Activated T-cell treated with anti-CD3 and anti-CD28 coated beads for 48 hours (primary cell): ENCODE measurements around the gene MYBPC2.

Experiments
- DNase-seq: peaks from one replicate; pipeline ENCODE4 v3.0.0-alpha.2; 2020; ENCODE audit warnings: low read depth

Gene MYBPC2

DNA sequence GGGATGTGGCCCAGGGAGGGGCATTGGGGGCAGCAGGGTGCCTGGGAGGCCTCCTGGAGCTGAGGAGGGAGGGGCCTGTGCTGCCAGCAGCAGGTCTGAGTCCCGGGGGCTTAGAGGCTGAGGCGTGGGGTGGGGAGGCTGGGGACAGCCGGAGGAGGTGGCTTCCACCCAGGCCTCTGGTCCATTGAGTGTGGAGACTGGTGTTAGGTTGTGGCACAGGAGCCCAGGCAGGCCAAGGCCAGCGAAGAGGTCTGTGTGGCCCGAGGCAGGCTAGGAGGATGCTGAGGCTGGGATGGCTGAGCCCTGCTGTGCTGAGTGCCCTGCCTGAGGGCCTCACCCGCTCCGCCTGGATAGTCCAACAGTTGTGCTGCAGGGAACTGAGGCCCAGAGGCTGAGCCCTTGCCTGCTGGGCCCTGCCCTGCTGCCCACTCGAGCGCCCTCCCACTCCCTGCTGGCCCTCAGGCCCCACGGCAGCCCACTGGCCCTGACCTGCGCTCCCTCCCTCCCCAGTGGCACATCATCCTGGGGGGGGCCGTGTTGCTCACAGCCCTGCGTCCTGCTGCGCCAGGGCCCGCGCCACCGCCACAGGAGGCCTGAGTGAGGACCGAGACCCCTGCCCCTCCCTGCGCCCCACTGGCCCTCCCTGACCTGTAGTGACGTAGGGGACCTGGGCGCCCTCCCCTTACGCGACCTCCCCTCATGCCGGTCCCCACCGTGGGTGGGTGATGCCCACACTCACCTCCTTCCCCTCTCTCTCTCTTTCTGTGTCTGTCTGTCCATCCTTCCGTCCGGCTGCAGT, 48.9 kb downstream of the MYBPC2 start:
- DNase-seq: no peak

DNA sequence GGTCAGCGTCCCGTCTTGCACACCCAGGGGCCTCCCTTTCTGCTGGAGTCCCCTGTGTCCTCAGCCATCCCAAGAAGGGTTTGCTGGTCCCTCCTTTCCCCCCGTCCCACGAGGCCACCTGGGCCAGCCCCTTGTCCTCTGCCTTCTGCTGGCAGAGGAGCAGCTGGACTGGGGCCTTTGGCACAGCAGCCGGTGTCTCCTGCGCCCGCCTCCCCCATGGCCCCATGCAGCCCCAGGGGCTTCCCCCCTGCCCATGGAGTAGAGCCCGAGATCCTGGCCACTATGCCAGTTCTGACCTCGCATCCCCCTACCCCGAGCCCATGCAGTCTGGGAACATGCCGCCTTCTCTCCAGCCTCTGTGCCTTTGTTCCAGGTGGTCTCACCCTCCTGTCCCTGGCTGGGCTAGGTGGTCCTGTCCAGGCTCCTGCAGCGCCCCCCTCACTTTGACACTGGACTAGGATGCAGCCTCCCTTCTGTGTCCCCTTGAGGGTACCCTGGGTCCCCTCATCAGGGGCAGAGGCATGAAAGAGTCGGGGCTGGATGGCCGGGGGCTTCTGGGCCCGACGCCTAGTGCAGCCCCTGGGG, 49.7 kb downstream of the MYBPC2 start:
- no peak for DNase-seq

DNA sequence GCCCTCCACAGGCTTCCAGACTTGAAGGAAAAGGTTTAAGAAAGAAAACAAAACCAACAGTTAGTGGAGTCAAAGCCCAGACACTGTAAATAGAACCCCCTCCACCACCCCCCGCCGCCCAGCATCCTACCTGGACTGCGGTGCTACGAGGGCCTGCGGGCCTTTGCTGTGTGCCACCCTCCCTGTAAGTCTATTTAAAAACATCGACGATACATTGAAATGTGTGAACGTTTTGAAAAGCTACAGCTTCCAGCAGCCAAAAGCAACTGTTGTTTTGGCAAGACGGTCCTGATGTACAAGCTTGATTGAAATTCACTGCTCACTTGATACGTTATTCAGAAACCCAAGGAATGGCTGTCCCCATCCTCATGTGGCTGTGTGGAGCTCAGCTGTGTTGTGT, 50.2 kb downstream of the MYBPC2 start:
- no peak for DNase-seq

DNA sequence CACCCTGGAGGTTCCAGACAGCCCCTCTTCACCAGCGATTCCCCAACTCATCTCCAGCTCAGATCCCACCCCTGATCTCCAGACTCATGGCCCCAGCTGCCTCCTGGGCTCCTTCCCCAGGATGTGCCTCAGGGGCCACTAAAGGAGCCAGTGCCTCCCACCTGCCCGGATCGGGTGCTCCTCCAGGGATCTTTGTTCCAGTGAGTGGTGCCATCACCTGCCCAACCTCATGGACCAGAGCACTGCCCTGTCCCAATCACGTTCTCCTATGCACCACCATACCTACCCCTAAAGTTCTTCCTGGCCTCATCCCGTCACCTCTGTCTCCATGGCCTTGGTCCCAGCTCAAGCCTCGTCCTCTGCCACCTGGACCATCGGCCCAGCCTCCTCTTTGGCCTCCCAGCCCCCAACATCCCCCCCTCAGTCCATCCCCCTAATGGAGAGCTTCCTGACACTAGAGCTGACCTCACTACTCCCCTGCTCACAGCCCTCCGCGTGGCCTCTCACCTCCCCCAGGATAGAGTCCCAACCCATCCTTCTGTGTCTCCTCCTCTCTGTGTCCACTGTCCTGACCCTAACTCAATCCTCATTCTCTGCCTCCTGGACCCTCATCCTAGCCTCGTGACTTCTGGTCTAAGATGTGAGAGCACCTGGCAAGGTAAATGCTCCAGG, 52.7 kb downstream of the MYBPC2 start:
- no peak for DNase-seq

DNA sequence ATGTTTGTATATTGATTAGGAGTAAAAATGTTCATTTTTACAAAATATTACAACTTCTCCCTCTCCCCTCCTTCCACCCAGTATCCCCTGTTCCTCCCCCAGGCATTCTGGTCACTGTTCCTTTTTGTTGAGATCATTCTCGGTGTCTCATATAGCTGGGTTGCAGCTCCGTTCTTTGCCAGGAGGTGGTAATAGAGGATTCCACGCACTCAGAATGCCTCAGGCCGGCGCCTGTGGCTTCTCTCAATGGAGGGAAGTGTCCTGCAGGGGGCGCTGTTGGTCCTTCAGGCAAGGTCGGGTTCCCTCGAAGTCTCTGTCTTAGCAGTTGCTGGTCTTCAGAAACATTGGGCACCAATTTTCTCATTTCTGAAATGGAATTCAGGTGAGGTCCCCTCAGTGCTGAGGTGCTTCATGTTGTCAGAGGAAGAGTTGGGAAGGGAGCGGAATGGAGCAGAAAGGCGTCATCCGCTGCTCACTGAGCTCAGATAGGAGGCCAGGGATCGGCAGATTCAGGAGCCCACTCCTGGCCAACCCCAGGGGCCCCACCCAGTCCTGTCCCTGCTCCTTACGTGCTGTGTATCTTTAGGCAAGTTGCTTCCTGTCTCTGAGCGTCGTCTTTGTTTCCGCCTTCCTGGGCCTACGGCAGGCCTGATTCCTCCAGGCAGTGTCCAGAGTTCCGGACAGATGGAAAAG, 54.3 kb downstream of the MYBPC2 start:
- DNase-seq: peak; percentile 68

DNA sequence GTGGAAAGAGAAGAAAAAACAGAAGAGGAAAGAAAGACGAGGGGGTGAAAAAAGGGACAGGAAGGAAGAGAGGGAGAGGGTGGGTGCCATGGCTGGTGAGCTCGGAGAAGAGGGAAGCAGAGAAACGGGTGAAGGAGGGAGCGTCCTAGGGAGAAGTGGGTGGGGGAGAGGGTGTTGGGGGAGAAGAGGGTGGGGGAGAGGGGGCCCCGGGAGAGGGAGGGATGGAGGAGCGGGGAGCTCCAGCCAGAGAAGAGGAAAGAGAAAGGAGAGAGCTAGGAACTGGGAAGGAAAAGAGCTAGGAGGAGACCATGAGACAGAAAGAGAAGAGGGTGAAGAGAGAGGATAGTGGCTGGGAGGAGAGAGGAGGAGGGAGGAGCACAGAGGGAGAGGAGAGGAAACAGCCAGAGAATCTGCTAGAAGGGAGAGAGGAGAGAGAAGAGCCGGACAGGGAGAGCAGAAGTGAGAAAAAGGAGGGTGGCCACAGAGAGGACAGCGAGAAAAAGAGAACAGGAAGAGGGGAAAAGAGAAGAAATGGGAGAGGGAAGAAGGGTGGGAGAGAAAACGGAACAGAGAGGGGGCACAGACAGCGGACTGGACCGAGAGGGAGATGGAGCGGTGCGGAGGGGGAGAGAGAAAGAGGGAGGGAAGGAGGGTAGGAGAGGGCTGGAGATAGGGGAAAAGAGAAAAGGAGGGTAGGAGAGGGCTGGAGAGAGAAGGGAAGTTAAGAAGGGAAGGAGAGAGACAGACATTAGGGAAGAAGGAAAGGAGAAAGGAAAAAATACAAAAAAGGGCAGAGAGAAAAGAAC, 55.9 kb downstream of the MYBPC2 start:
- no peak for DNase-seq

DNA sequence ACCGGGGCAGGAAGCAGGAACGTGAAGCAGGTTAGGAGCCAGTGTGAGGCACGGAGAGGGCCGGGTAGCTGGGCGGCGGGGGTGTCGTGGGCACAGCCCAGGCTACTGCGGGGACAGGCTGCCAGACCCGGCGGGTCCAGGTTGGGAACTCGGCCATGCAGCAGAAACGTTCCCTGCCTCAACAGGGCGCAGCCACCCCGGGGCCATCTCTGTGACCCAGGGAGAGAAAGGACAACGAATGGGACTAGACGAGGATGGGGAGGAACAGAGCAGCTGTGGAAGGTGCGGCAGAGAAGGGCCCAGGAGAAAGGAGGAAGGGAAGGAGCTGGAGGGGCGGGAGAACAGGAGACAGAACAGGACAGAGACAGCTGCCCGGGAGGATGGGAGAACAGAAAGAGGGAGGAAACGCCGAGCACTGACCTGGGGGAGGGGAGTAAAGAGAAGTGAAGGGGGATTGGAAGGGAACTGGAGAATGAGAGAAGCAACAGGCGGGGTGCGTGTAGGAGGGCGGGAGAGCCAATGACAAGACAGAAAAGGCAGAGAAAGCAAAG, 56.8 kb downstream of the MYBPC2 start:
- DNase-seq: no peak

DNA sequence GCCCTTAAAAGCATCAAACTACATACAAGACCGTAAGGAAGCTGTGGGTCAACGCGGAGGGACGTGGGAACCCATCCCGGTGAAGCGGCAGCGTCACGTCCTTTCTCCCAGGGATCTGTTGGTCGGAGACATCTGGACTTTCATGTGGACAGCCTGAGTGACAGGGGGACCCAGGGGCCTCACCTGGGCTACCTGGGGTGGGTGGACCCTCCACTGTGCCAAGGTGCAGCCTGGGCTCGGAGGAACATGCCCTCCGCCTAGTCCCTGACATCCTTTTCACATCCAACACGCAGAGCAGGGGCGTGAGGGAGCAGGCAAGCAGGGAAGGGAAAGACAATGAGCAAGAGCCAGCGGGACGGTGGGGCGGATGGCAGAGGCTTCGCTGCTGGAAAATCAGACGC, 57.7 kb downstream of the MYBPC2 start:
- DNase-seq: no peak

DNA sequence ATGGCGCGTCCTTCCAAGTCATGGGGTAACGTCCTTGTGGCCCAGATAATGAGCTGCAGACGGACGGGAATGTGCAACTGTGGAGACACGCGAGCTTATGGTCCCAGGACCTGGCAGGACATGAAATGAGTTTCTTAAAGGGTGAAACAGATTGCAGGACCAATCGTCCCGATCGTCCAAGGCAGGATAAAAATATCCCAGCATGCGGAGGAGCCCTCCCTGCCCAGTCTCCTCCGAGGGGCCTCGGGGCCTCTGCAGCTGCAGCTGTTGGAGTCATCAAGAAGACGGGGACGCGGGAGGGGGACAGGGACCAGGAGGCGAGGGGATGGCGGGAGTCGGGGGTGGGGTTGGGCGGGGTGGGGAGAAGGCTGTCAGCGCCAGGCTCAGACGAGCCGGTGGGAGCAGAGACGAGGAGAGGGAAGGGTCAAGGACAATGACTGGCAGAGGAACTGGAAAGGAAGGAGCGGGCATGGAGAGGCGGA, 58.3 kb downstream of the MYBPC2 start:
- DNase-seq: no peak

DNA sequence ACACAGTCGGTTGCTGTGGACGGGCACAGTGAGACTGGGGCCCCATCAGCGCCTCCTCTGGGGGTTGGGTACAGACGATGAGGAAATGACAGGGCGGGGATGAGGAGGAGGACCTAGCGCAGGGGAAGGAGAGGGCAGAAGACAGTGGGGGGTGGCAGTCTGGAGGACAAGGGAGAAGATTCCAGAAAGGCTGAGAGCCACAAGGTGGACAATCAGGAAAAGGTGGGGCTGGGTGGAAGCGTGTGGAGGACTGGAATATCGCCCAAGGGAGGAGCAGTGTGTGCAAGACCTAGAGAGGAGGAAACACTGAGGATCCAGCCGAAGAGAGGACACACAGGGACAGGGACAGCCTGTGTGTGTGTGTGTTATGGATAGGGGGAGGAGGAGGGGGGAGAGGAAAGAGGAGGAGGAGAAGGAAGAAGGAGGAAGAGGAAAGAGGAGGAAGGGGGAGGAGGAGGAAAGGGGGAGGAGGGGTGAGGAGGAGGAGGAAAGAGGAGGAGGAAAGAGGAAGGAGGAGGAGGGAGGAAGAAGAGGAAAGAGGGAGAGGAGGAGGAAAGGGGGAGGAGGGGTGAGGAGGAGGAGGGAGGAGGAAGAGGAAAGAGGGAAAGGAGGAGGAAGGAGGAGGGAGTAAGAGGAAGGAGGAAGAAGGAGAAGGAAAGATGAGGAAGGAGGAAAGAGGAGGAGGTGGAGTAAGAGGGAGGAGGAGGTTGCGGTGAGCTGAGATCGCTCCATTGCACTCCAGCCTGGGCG, 59.8 kb downstream of the MYBPC2 start:
- DNase-seq: peak; percentile 27

DNA sequence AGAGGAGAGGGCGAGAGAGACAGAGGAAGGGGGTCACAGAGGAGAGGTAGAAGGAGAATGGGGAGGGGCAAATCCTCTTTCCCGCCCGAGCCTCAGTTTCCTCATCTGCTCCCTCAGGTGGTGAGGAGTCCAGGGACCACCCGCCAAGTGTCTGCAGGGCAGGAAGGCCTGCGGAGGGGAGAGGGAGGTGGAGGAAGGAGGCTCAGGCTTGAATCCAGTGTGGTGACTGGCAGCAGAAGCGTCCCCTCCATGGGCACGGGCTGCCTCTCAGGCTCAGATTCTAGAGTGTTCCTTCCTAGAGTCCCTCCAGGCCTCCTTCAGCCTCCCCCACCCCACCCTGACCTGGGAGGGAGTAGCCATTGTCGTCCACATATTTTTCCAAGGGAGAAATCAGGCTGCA, 60.5 kb downstream of the MYBPC2 start:
- DNase-seq: no peak

DNA sequence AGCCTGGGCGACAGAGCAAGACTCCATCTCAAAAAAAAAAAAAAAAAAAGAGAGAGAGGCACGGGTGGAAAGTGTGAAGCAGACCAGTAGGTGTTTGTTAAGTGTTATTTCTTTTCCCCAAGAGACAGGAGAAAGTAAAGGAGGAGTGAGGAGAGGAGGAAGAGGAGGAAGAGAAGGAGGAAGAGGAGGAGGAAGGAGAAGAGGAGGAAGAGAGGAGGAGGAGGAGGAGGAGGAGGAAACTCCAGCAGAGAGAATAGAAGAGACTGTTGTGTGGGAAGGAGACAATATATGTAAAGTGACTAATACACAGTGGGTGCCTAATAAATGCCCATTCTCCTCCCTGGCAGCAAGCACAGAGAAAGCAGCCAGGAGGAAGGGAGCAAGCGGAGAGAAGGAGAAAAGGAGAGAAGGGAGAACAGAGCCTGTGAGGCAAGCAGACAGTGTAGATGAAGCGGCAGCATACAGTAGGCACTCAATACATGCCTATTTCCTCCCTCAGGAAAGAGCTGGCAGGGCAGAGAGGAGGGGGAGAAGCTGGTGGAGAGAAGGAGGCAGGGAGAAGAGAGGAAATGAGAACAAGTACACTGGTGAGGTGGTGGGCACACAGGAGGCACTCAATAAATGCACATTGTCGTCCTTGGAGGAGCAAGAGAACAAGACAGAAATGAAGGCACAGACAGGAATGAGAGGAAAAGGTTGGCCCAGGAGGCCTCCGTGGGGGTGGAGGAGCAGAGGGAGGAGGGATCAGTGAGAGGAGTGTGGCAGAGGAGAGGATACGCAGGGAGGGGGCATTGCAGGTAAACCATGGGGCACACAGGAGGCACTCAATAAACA, 61.7 kb downstream of the MYBPC2 start:
- DNase-seq: no peak

DNA sequence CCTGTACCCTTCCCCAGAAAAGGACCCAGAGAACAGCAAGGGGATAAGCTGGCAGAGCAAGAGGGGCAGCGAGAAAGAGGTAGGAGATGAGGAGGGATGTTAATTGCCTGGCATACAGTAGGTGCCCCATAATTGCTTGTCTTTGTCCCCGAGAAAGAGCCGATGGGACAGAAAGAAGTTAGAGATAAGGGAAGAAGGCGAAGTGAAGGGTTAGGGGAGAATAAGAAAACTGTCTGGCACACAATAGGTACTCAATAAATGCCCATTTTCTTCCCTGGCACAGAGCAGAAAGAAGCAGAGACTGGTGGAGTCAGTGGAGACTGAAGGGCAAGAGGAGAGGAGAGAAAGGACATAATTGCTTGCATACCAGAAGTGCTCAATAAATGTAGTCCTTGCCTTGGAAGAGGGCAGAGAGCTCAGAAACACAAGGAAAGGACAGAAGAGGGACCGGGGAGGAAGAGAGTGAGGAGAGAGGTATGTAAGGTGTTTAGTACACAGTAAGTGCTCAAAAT, 62.4 kb downstream of the MYBPC2 start:
- DNase-seq: no peak

DNA sequence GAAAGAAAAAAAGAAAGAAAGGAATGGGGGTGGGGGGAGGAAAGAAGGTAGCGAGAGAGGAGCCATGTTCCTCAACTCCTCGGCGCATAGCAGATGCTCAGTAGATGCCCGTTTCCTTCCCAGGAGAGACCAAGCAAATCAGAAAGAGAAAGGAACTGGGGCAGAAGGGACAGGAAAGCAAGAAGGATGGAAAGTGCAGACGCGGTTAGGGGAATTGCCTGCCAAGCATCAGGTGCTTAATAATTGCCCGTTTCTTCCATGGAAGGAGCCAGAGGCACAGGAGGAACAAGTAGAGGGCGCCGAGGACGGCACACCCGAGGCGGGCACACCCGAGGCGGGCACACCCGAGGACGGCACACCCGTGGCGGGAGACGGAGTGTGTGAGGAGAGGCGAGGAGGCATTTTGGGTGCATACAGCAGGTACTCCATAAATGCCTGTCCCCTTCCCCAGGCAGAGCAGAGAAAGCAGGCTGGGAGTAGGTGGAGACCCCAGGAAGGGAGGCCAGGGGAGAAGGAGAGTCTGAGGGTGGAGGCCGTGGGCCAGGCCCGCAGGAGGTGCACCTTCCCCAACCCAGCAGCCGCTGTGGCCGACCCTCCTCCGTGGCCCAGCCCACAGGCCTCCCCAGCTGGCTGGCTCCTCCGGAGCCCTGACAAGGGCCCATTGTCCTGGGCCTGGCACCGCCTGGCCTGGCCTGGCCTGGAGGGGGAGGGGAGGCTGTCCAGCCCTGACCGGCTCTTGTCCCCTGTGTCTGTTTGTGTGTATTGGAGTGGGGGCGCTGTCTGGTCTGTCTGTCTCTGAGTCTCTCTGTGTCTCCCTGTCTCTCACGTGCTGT, 63.7 kb downstream of the MYBPC2 start:
- DNase-seq: no peak

DNA sequence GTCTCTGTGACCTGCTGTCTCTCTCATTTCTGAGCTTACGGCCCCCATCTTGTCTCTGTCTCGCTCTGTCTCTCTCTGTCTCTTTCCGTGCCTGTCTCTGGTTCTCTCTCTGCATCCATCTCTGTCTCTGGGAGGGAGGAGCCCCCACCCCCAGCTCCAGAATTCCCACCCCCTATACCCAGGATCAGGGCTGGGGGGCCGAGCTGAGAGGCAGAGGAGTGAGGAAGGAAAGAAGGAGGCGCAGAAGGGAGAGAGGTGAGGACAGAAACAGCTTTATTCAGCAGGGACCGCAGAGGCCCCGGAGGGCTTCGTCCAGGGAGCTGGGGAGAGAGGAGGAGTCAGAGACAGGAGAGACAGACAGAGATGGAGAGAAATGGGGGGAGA, 64.3 kb downstream of the MYBPC2 start:
- DNase-seq: no peak

DNA sequence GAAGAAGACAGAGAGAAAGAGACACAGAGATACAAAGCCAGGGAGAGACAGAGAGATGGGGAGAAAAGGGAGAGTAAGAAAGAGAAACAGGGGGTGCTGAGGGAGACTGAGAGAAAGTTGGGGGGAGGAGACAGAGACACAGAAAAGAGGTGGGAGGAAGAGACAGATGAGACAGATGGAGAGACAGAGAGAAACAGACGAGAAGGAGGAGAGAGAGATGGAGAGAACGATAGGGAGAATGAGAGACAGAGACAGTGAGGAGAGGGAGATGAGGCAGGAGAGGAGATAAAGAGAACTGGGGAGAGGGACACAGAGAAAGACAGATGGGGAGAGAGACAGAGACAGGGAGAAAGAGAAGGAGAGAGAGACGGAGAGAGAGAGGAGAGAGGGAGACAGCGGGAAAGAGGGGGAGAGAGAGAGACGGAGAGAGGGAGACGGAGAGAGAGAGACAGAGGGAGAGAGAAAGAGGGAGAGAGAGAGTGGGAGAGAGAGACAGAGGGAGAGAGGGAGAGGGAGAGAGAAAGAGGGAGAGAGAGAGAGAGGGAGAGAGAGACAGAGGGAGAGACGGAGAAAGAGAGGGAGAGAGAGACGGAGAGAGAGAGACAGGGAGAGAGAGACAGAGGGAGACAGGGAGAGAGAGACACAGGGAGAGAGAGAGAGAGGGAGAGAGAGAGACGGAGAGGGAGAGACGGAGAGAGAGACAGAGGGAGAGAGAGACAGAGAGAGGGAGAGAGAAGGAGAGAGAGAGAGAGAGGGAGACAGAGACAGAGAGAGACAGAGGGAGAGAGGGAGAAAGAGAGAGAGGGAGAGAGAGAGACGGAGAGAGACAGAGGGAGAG, 65.7 kb downstream of the MYBPC2 start:
- DNase-seq: no peak

DNA sequence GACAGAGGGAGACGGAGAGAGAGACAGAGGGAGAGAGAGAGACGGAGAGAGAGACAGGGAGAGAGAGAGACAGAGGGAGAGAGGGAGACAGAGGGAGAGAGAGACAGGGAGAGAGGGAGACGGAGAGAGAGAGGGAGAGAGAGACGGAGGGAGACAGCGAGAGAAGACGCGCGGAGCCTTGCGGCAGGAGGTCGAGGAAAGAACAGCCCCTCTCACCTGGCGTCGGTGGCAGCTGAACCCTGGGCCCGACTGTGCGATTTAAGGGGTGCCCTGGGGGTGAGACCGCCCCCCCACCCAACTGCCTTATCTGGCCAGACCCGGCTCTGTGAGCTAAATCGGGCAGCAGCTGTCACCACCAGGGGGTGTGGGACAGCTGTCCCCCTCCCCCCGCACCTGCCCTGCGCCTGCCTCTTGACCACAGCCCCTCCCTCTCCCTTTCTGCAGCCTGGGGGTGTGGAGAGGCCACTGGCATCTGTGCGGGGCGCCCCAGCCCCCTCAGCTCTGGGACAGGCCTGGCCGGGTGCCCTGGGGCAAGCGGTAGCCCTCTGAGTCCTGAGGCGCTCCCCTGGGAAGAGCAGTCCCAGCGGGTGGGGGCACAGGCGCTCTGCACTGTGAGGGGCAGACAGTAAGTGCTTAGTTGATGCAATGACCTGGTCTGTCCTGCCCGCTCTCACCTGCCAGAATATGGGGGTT, 67.5 kb downstream of the MYBPC2 start:
- no peak for DNase-seq
